OCI-M2 (cell line): ENCODE measurements around the gene ARFGAP3.

Experiments
- DNase-seq: peaks from one replicate; lab custom pipeline; 2025; ENCODE audit not compliant: unreplicated experiment; lab: John Stamatoyannopoulos, UW

ARFGAP3 gene

DNA sequence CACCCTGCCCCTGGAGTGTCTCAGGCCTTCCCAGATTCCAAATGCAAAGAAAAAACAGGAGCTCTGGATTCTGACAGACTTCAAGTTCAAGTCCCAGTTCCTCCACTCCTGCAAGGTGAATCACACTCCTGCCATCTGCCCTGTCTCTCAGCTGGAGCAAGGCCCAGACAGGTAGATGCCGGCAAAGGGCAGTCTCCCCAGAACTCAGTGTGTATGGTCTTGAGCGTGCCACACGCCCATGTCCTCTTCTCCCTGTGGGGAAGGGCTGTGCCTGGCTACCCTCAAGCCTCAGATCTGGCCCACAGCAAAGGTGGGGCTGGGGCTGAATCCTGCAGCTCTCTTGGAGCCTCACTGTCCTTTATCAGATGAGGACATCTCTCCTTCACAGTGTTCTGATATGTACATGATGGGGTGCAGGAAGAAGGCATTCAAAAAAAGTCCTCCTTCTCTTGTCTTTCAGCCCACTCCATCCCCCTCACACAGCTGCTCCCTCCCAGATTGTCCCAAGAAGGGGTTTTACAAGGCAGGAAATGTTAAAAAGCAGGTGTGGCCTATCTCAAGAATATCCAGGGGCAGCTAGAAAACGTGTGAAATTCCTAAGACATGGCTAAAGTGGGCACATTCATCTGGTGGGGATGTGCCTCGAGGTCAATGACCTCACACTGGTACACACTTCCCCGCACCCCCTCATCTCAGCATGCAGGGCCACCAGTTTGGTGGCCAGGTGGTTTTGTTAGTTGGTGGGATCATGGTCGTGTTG is 27.7 kb upstream of the ARFGAP3 start:
- no peak for DNase-seq

- no peak for DNase-seq
Observed at GRCh38 chr22:42883970-42884369, 26.9 kb upstream of the ARFGAP3 start.

DNA sequence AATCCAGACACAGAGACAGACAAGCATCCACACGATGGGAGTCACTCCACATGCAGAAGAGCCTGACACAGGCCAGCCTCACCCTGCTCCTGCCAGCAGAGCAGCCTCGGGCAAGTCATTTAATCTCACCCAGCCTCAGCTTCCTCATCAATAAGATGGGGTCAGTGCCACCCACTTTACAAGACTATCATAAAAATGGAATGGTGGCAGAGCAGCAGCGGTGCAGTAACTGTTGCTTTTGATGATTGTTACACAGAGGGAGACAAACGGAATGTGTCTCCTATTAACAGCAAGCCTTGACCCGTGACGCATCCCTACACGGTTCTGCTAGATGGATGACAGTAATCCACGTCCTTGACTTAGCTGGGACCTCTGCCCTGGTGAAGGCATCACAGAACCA is 26.0 kb upstream of the ARFGAP3 start:
- no peak for DNase-seq

DNA sequence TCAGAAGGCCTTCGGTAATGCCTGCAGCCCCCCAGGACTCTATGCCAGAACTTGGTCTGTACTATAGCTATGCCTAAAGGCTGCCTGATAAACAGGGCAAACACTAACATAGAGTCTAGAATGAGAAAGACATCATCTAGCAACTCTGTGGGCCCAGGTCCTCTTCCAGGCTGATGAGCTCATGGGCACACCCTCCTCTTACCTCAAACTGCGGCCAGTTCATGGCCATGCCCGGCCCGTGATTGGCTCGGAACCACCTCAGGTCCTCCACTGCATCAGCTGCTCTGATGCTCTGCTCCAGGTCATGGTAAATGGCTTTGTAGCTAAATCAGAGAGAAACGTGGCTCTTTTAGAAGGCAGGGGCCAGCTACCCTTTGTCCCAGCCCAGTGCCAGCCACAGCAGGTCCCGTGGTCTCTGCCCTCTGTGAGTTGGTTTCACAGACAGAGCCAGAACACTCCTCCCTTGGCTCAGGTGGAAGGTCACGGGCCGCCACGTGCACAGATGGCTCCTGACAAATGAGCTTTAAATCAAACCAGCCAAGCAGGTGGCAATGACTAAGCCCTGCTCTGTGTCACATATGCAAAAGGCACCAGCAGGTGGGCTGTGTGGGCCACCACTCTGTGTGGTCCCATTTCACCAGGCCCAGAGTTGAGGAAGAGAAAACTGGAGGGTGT is 25.0 kb upstream of the ARFGAP3 start:
- DNase-seq, result no peak

DNA sequence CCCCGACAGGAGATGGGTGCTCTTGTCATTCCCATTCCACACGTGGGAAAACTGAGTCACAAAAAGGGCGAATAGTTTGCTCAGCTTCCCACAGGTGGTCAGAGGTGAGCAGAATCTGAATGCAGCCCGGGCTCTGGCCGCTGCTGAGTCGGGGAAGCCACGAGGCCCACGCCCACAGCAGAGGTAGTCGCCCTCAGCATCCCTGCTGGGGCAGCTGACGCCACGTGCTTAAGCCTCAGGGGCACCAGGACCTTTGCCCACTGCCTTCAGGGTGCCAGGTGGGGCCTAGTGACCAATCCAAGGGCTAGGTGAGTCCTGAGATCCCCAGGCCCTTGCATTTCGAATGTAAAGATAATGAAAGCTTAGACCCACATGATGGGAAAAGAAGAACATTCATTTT is 24.2 kb upstream of the ARFGAP3 start:
- no peak for DNase-seq

DNA sequence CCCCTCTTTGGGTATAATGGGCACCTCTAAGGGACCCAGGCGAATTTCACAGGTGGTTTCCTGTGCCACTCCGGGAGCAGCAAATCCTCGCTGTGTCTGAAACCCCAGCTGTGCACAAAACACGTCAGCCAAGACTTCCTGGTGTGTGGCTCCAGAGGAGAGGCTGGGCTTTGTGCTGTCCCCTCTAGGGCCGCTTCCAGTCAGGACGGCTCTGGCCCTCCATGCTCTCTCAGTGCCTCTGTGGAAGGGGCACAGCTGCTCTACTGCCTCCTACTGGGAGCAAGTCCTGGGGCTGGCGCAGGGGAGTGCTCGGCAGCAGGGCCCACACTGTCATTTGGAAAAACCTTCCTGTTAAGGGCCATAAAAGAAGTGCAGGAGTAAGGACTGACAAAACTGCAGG is 23.7 kb upstream of the ARFGAP3 start:
- no peak for DNase-seq

- no peak for DNase-seq
Observed at GRCh38 chr22:42879371-42880021, 22.4 kb upstream of the ARFGAP3 start.

DNA sequence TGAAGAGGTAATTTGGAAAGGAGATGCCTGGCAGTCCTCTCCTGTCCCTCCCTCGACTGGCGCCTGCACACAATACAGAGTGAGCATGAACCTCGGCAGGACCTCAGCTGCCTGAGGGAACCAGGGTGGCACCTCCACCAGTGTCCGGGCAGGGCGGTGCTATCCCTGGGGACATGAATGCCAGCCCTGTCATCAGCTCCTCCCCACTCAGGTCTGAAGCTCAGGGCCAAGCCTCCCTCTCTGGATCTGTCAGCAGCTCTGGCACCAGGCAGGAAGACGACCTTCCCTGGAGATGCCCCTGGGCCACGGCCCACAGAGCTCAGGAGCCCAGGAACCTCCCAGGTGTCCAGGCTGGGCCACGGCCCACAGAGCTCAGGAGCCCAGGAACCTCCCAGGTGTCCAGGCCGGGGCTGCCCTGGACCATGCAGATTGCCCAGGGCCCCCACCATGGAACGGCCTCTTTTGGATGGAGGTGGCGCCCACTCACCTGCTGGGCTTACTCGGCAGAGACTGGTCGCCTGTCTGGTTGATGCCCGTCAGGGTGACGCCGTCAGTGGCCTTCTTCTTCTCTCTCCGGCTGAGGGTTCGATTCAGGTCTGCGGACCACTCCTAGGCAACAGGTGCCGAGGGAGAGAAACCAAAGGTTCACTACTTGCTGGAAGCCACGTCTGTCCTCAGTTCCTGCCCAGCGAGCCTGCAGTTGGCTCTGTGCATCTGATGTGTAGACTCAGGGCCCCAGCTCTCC is 21.7 kb upstream of the ARFGAP3 start:
- no peak for DNase-seq

GRCh38 chr22:42877597-42878340 is 20.7 kb upstream of the ARFGAP3 start:
- DNase-seq, result no peak

DNA sequence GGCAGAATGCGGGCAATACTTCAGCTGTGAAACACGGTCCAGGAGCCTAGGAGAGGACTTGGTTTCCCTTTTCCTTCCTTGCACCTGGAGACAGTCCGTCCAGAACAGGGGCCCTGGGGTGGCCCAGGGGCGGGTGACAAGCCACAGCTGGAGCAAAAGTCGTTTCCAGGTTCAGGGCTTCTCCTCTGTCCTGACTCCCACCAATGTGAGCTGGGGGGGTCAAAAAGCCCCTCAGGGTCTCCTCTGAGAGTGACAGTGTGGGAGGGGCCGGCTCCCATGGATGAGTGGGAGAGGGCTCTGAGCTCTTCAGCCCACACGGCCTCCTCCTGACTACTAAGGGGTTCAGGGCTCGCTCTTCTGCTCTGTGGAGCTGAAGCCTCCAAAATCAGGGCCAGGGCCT is 20.1 kb upstream of the ARFGAP3 start:
- DNase-seq, result no peak

DNA sequence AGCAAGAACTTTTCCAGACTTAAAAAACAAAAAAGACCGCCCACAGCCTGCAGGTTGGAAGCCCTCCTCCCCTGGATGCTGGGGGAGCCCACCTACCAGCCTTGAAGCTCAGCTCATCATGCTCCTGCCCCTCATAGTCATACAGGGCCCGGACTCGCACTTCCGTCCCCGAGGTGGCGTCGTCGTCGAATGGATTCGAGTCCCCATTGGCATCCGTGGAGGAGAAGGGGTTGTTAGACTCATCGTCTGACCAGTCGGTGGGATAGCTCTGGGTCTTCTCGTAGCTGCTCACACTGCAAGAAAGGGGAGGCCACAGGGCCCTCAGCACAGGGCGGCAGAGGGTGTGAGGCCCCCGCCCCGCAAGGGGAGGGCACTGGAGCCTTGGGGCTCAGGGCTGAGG is 19.0 kb upstream of the ARFGAP3 start:
- DNase-seq, result no peak

GRCh38 chr22:42874010-42874409 is 16.9 kb upstream of the ARFGAP3 start:
- DNase-seq, result no peak

- DNase-seq, result no peak
Observed at GRCh38 chr22:42873356-42873755, 16.3 kb upstream of the ARFGAP3 start.

GRCh38 chr22:42872821-42873220 is 15.7 kb upstream of the ARFGAP3 start:
- DNase-seq, result no peak

DNA sequence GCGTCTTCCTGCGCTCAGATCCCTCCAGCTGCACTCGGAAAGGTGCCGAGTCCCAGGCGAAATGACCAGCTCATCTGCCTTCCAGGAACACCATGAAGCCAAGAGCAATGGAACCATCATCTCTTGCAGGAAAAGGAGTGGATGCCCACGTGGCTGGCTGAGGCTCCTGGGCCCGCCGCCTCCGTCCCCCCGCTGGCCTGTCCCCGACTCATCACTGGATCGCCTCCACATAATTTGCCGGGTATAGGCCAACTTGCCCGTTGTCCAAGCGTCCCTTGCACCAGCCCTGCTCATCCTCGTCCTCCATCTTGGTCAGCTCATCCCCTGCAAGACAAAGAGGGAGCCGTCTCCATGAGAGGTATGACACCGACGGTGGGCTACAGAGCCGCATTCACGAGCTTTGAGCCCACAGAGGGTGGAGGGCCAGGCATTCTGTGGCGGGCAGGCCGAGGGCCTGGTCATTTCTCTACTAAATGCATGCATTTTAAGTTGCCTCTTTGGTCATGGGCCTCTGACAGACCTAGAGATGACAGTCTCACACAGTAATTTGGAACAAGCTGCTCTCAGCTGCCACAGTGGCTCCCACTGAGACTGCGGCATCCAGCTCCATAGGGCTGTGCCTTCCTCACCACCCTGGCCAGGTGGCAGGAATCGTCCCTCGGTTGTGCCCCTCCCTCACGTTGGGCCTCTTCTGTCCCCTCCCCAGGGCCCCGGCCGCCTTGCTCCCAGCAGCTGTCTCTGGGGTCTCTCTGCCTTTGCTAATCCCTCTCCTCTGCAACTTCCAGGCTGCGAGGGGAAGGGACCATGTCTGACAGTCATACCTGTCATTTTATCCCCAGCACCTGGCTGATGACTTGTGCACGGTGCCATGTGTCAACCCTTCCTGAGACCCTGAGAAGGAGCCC is 14.3 kb upstream of the ARFGAP3 start:
- no peak for DNase-seq

DNA sequence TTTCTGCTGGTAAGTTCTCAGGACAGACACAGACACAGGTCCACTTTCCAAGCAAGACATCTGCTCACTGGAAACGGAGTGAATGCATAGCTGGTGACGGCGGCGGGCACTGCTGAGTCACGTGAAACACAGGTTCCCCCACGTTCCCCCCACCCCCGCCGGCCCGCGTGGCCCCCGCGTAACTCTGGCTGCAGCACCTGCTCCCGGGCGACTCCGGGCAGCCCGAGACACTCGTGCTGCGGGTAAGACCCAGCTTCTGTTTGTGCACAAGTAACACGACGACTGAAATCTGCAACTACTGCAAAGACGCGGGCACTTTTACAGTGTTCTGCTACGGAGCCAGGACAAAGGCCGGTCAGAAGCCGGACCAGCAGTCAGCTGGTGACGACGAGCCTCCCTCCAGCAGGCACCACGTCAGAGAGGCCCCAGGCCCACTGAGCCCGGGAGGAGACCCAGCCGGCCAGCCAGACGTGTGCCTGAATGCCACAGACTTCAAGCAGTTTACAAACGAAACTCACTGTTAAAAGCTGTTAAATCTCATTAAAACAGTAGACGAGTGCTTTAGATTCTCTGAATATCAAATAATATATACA is 12.9 kb upstream of the ARFGAP3 start:
- no peak for DNase-seq

GRCh38 chr22:42869463-42869862 is 12.4 kb upstream of the ARFGAP3 start:
- no peak for DNase-seq

- DNase-seq, result no peak
Observed at GRCh38 chr22:42868751-42869251, 11.7 kb upstream of the ARFGAP3 start.

- DNase-seq, result no peak
Observed at GRCh38 chr22:42866100-42866499, 9.0 kb upstream of the ARFGAP3 start.
